22Rv1 (cell line): ENCODE results near the gene PLA2G4D.

Experiments used
- CTCF ChIP-seq: fragments of 450-650 bp; IDR thresholded peaks from 2 replicates; pipeline ENCODE4 v1.5.1; 2017; ENCODE audit warnings: mild to moderate bottlenecking
- ZFX ChIP-seq: fragments of 450-650 bp; IDR thresholded peaks from 2 replicates; pipeline ENCODE4 v1.6.1; 2017; ENCODE audit warnings: antibody characterized with exemption, borderline replicate concordance

GRCh38 chr15:42070279-42070975 lies 23.9 kb downstream of the PLA2G4D start:
- TF ChIP-seq CTCF (no peak), ZFX (no peak)
